HEK293 (cell line): ENCODE measurements around the gene CHST14.

ENCODE experiments used
- HOXC10 ChIP-seq: sonication (generic); formaldehyde crosslinking; IDR thresholded peaks from 2 replicates; pipeline ENCODE4 v1.8.1; 2023; ENCODE audit warnings: mild to moderate bottlenecking, missing genetic modification reagents
- KLF16 ChIP-seq: fragments of 450-650 bp; formaldehyde crosslinking; IDR thresholded peaks from 2 replicates; pipeline ENCODE4 v1.5.1; 2017; ENCODE audit warnings: missing biosample characterization, missing genetic modification characterization
- MEIS1 ChIP-seq: sonication (generic); formaldehyde crosslinking; IDR thresholded peaks from 2 replicates; pipeline ENCODE4 v1.8.1; 2022; ENCODE audit warnings: missing genetic modification reagents, mild to moderate bottlenecking, borderline replicate concordance
- MZF1 ChIP-seq: fragments of 450-650 bp; formaldehyde crosslinking; IDR thresholded peaks from 2 replicates; pipeline ENCODE4 v1.5.1; 2017; ENCODE audit warnings: missing biosample characterization, missing genetic modification characterization, borderline replicate concordance
- SALL2 ChIP-seq: fragments of 450-650 bp; formaldehyde crosslinking; IDR thresholded peaks from 2 replicates; pipeline ENCODE4 v1.5.0; 2017; ENCODE audit warnings: missing biosample characterization, mild to moderate bottlenecking, missing genetic modification characterization, borderline replicate concordance
- SP2 ChIP-seq: fragments of 450-650 bp; formaldehyde crosslinking; IDR thresholded peaks from 2 replicates; pipeline ENCODE4 v1.5.1; 2016; ENCODE audit warnings: missing biosample characterization, missing genetic modification characterization
- SP3 ChIP-seq: fragments of 450-650 bp; formaldehyde crosslinking; IDR thresholded peaks from 2 replicates; pipeline ENCODE4 v1.5.1; 2016; ENCODE audit warnings: missing biosample characterization, missing genetic modification characterization
- WT1 ChIP-seq: fragments of 450-650 bp; formaldehyde crosslinking; IDR thresholded peaks from 2 replicates; pipeline ENCODE4 v1.5.1; 2016; ENCODE audit warnings: missing biosample characterization, missing genetic modification characterization
- ZEB2 ChIP-seq: fragments of 450-650 bp; formaldehyde crosslinking; IDR thresholded peaks from 2 replicates; pipeline ENCODE4 v1.5.1; 2016; ENCODE audit warnings: missing biosample characterization, missing genetic modification characterization
- ZNF10 ChIP-seq: fragments of 450-650 bp; formaldehyde crosslinking; IDR thresholded peaks from 2 replicates; pipeline ENCODE4 v1.5.1; 2017; ENCODE audit warnings: missing biosample characterization, missing genetic modification characterization
- ZNF174 ChIP-seq: fragments of 450-650 bp; formaldehyde crosslinking; IDR thresholded peaks from 2 replicates; pipeline ENCODE4 v1.5.0; 2017; ENCODE audit warnings: missing biosample characterization, mild to moderate bottlenecking, missing genetic modification characterization
- ZNF202 ChIP-seq: fragments of 450-650 bp; formaldehyde crosslinking; IDR thresholded peaks from 2 replicates; pipeline ENCODE4 v1.5.1; 2016; ENCODE audit warnings: missing biosample characterization, missing genetic modification characterization, borderline replicate concordance
- ZNF211 ChIP-seq: fragments of 450-650 bp; formaldehyde crosslinking; IDR thresholded peaks from 2 replicates; pipeline ENCODE4 v1.5.1; 2016; ENCODE audit warnings: low read depth, missing biosample characterization, missing genetic modification characterization
- ZNF292 ChIP-seq: fragments of 450-650 bp; formaldehyde crosslinking; IDR thresholded peaks from 2 replicates; pipeline ENCODE4 v1.5.1; 2016; ENCODE audit warnings: low read depth, missing biosample characterization, missing genetic modification characterization, borderline replicate concordance
- ZNF335 ChIP-seq: fragments of 450-650 bp; formaldehyde crosslinking; conservative IDR thresholded peaks from 2 replicates; pipeline ENCODE4 v1.5.1; 2016; ENCODE audit warnings: missing biosample characterization, missing genetic modification characterization
- ZNF341 ChIP-seq: fragments of 450-650 bp; formaldehyde crosslinking; IDR thresholded peaks from 2 replicates; pipeline ENCODE4; 2016; ENCODE audit warnings: low read depth, missing biosample characterization, missing genetic modification characterization
- ZNF426 ChIP-seq: fragments of 450-650 bp; formaldehyde crosslinking; IDR thresholded peaks from 2 replicates; pipeline ENCODE4 v1.5.1; 2017; ENCODE audit warnings: missing biosample characterization, missing genetic modification characterization, mild to moderate bottlenecking, inconsistent platforms, moderate library complexity
- ZNF473 ChIP-seq: fragments of 450-650 bp; formaldehyde crosslinking; IDR thresholded peaks from 2 replicates; pipeline ENCODE4 v1.5.1; 2017; ENCODE audit warnings: missing biosample characterization, missing genetic modification characterization
- ZNF544 ChIP-seq: fragments of 450-650 bp; formaldehyde crosslinking; IDR thresholded peaks from 2 replicates; pipeline ENCODE4 v1.5.0; 2017; ENCODE audit warnings: missing biosample characterization, missing genetic modification characterization
- ZNF548 ChIP-seq: fragments of 450-650 bp; formaldehyde crosslinking; IDR thresholded peaks from 2 replicates; pipeline ENCODE4 v1.5.1; 2016; ENCODE audit warnings: missing biosample characterization, missing genetic modification characterization
- ZNF660 ChIP-seq: fragments of 450-650 bp; IDR thresholded peaks from 2 replicates; pipeline ENCODE4 v1.5.1; 2018; ENCODE audit warnings: missing biosample characterization, mild to moderate bottlenecking, missing genetic modification characterization
- ZNF843 ChIP-seq: fragments of 450-650 bp; formaldehyde crosslinking; IDR thresholded peaks from 2 replicates; pipeline ENCODE4 v1.5.1; 2016; ENCODE audit warnings: missing biosample characterization, missing genetic modification characterization
- TF ChIP-seq, protein P1 (sequence below): IDR thresholded peaks from 2 replicates; pipeline ENCODE4 v1.6.1; 2011; ENCODE audit warnings: mild to moderate bottlenecking, low read depth, low read length, borderline replicate concordance
- TF ChIP-seq, protein P2 (sequence below): fragments of 450-650 bp; formaldehyde crosslinking; IDR thresholded peaks from 2 replicates; pipeline ENCODE4 v1.5.1; 2016; ENCODE audit warnings: missing biosample characterization, missing genetic modification characterization, borderline replicate concordance
- TF ChIP-seq, protein P3 (sequence below): fragments of 450-650 bp; formaldehyde crosslinking; IDR thresholded peaks from 2 replicates; pipeline ENCODE4 v1.5.0; 2017; ENCODE audit warnings: missing biosample characterization, missing genetic modification characterization, borderline replicate concordance
- TF ChIP-seq, protein P4 (sequence below): fragments of 450-650 bp; formaldehyde crosslinking; IDR thresholded peaks from 2 replicates; pipeline ENCODE4 v1.5.1; 2016; ENCODE audit warnings: missing biosample characterization, missing genetic modification characterization, low read depth
- TF ChIP-seq, protein P5 (sequence below): fragments of 450-650 bp; formaldehyde crosslinking; IDR thresholded peaks from 2 replicates; pipeline ENCODE4 v1.5.1; 2016; ENCODE audit warnings: missing biosample characterization, missing genetic modification characterization
- TF ChIP-seq, protein P6 (sequence below): fragments of 450-650 bp; formaldehyde crosslinking; IDR thresholded peaks from 2 replicates; pipeline ENCODE4; 2016; ENCODE audit warnings: missing biosample characterization, missing genetic modification characterization

Gene CHST14

DNA sequence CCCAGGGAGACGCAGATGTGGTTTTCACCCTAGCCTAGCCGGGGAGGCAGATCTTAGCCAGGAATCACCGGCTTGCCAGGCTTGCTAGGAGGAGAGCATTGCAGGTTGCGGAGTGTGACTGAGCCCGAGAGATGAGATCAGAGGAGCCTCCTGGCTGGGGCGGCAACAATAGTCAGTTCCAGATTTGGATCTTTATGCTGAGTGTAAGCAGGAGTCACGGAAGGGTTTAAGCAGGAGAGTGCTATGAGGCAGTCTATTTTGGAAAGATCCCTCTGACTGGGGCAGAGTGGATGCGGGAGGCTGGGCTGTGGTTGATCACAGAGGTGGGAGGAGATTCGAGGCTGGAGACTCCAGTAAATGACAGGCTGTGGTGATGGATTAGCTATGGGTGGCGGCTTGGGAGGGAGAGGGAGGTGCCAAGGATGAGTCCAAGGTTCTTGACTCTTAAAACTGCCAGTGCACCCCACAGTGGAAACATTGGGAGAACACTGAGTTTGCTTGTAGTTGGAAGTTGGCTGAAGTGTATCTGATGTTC, 40.4 kb upstream of the CHST14 start (continued):
- TF ChIP-seq ZNF426 (tag by site-specific recombination) = no peak
- peak; percentile 34 for TF ChIP-seq ZNF660 (tag by site-specific recombination)
- TF ChIP-seq, protein P1, sequence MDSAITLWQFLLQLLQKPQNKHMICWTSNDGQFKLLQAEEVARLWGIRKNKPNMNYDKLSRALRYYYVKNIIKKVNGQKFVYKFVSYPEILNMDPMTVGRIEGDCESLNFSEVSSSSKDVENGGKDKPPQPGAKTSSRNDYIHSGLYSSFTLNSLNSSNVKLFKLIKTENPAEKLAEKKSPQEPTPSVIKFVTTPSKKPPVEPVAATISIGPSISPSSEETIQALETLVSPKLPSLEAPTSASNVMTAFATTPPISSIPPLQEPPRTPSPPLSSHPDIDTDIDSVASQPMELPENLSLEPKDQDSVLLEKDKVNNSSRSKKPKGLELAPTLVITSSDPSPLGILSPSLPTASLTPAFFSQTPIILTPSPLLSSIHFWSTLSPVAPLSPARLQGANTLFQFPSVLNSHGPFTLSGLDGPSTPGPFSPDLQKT = no peak
- TF ChIP-seq WT1 (tag by site-specific recombination) = peak; percentile 48; the same call in 1 of the 2 replicates
- TF ChIP-seq SALL2 (tag by site-specific recombination) = no peak
- TF ChIP-seq, protein P2, sequence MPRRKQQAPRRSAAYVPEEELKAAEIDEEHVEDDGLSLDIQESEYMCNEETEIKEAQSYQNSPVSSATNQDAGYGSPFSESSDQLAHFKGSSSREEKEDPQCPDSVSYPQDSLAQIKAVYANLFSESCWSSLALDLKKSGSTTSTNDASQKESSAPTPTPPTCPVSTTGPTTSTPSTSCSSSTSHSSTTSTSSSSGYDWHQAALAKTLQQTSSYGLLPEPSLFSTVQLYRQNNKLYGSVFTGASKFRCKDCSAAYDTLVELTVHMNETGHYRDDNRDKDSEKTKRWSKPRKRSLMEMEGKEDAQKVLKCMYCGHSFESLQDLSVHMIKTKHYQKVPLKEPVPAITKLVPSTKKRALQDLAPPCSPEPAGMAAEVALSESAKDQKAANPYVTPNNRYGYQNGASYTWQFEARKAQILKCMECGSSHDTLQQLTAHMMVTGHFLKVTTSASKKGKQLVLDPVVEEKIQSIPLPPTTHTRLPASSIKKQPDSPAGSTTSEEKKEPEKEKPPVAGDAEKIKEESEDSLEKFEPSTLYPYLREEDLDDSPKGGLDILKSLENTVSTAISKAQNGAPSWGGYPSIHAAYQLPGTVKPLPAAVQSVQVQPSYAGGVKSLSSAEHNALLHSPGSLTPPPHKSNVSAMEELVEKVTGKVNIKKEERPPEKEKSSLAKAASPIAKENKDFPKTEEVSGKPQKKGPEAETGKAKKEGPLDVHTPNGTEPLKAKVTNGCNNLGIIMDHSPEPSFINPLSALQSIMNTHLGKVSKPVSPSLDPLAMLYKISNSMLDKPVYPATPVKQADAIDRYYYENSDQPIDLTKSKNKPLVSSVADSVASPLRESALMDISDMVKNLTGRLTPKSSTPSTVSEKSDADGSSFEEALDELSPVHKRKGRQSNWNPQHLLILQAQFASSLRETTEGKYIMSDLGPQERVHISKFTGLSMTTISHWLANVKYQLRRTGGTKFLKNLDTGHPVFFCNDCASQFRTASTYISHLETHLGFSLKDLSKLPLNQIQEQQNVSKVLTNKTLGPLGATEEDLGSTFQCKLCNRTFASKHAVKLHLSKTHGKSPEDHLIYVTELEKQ (tag by site-specific recombination) = no peak
- TF ChIP-seq ZNF544 = no peak
- TF ChIP-seq ZEB2 = peak; percentile 32; the same call in 1 of the 2 replicates
- no peak for TF ChIP-seq HOXC10 (CRISPR knock-in tag)
- TF ChIP-seq, protein P3, sequence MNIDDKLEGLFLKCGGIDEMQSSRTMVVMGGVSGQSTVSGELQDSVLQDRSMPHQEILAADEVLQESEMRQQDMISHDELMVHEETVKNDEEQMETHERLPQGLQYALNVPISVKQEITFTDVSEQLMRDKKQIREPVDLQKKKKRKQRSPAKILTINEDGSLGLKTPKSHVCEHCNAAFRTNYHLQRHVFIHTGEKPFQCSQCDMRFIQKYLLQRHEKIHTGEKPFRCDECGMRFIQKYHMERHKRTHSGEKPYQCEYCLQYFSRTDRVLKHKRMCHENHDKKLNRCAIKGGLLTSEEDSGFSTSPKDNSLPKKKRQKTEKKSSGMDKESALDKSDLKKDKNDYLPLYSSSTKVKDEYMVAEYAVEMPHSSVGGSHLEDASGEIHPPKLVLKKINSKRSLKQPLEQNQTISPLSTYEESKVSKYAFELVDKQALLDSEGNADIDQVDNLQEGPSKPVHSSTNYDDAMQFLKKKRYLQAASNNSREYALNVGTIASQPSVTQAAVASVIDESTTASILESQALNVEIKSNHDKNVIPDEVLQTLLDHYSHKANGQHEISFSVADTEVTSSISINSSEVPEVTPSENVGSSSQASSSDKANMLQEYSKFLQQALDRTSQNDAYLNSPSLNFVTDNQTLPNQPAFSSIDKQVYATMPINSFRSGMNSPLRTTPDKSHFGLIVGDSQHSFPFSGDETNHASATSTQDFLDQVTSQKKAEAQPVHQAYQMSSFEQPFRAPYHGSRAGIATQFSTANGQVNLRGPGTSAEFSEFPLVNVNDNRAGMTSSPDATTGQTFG (tag by site-specific recombination) = no peak
- TF ChIP-seq ZNF473 (tag by site-specific recombination) = no peak
- TF ChIP-seq SP3 (tag by site-specific recombination) = peak; percentile 33
- TF ChIP-seq ZNF10 = 0 out of 2 replicates have a peak, but pooled peaks have one; percentile 5
- TF ChIP-seq SP2 (tag by site-specific recombination) = peak; percentile 80
- no peak for TF ChIP-seq KLF16 (tag by site-specific recombination)
- 0 out of 2 replicates have a peak, but pooled peaks have one; percentile 38 for TF ChIP-seq MZF1 (tag by site-specific recombination)
- no peak for TF ChIP-seq ZNF292 (tag by site-specific recombination)
- no peak for TF ChIP-seq ZNF843 (tag by site-specific recombination)
- TF ChIP-seq ZNF341 = peak; percentile 75
- TF ChIP-seq ZNF202 (tag by site-specific recombination) = no peak
- TF ChIP-seq ZNF548 (tag by site-specific recombination) = no peak
- TF ChIP-seq ZNF174 (tag by site-specific recombination) = no peak
- TF ChIP-seq, protein P4, sequence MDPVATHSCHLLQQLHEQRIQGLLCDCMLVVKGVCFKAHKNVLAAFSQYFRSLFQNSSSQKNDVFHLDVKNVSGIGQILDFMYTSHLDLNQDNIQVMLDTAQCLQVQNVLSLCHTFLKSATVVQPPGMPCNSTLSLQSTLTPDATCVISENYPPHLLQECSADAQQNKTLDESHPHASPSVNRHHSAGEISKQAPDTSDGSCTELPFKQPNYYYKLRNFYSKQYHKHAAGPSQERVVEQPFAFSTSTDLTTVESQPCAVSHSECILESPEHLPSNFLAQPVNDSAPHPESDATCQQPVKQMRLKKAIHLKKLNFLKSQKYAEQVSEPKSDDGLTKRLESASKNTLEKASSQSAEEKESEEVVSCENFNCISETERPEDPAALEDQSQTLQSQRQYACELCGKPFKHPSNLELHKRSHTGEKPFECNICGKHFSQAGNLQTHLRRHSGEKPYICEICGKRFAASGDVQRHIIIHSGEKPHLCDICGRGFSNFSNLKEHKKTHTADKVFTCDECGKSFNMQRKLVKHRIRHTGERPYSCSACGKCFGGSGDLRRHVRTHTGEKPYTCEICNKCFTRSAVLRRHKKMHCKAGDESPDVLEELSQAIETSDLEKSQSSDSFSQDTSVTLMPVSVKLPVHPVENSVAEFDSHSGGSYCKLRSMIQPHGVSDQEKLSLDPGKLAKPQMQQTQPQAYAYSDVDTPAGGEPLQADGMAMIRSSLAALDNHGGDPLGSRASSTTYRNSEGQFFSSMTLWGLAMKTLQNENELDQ = no peak
- TF ChIP-seq, protein P5, sequence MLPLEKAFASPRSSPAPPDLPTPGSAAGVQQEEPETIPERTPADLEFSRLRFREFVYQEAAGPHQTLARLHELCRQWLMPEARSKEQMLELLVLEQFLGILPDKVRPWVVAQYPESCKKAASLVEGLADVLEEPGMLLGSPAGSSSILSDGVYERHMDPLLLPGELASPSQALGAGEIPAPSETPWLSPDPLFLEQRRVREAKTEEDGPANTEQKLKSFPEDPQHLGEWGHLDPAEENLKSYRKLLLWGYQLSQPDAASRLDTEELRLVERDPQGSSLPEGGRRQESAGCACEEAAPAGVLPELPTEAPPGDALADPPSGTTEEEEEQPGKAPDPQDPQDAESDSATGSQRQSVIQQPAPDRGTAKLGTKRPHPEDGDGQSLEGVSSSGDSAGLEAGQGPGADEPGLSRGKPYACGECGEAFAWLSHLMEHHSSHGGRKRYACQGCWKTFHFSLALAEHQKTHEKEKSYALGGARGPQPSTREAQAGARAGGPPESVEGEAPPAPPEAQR (tag by site-specific recombination) = no peak
- TF ChIP-seq, protein P6, sequence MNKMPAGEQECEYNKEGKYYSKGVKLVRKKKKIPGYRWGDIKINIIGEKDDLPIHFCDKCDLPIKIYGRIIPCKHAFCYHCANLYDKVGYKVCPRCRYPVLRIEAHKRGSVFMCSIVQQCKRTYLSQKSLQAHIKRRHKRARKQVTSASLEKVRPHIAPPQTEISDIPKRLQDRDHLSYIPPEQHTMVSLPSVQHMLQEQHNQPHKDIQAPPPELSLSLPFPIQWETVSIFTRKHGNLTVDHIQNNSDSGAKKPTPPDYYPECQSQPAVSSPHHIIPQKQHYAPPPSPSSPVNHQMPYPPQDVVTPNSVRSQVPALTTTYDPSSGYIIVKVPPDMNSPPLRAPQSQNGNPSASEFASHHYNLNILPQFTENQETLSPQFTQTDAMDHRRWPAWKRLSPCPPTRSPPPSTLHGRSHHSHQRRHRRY = no peak
- no peak for TF ChIP-seq ZNF211 (tag by site-specific recombination)
- TF ChIP-seq MEIS1 (CRISPR knock-in tag) = no peak
- no peak for TF ChIP-seq ZNF335
